IMR-90 (cell line): Measurements from ENCODE around the gene PAX2.

Experiments used
- MXI1 ChIP-seq: IDR thresholded peaks from 2 replicates; pipeline ENCODE4 v1.6.1; 2012; ENCODE audit warnings: low read depth, mild to moderate bottlenecking, low read length, moderate library complexity, borderline replicate concordance
- RFX5 ChIP-seq: IDR thresholded peaks from 2 replicates; pipeline ENCODE4 v1.8.0; 2012; ENCODE audit warnings: low read depth, mild to moderate bottlenecking, low read length, moderate library complexity
- TF ChIP-seq, protein P1 (sequence below): conservative IDR thresholded peaks from 2 replicates; pipeline ENCODE4 v1.5.1; 2012; ENCODE audit warnings: mild to moderate bottlenecking, low read depth, low read length, improper control_type of control experiment

DNA sequence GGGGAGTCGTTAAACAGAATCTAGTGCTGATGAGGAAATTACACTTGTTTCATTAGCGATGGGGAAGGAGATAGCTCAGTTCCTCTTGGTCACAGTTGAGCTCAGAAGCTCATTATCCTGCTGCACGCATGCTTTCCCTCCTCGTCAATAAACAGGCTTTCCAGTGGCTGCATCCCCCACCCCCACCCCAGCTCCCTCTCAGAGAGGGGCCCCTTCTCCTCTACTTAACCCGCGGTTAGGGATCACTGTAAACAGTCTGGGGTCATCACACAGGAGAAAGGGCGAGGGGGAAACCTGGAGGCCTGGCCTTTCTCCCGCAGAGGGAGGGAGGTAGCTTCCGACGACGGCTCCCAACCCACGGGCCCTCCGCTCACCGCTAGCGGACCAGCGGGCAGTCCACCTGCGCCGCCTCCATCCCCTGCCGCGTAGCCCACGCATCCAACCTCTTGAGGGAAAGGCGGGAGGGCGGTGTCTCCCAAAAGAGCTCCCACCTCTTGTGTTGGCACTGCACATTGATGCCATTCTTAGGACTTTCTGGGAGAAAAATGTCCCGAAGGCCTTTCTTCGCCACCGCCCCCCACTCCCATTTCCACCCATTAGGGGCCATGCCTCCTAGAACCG lies 80.8 kb downstream of the PAX2 start:
- TF ChIP-seq RFX5 = no peak
- TF ChIP-seq MXI1 = no peak
- TF ChIP-seq, protein P1, sequence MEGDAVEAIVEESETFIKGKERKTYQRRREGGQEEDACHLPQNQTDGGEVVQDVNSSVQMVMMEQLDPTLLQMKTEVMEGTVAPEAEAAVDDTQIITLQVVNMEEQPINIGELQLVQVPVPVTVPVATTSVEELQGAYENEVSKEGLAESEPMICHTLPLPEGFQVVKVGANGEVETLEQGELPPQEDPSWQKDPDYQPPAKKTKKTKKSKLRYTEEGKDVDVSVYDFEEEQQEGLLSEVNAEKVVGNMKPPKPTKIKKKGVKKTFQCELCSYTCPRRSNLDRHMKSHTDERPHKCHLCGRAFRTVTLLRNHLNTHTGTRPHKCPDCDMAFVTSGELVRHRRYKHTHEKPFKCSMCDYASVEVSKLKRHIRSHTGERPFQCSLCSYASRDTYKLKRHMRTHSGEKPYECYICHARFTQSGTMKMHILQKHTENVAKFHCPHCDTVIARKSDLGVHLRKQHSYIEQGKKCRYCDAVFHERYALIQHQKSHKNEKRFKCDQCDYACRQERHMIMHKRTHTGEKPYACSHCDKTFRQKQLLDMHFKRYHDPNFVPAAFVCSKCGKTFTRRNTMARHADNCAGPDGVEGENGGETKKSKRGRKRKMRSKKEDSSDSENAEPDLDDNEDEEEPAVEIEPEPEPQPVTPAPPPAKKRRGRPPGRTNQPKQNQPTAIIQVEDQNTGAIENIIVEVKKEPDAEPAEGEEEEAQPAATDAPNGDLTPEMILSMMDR = no peak
